Activated T-helper 1 cell treated with anti-CD3 and anti-CD28 coated beads, Interleukin-2, amount 50 U/mL, for 16 hours (primary cell): ENCODE measurements around the gene HSP90AA1.
A peak's percentile ranks its signal among the peaks of the same experiment; 100 is the strongest.
"Not testable (repeated sequence)": the region's sequence is repeated elsewhere in the genome, so short reads cannot be mapped to it uniquely, and the experiment has no call there.

ENCODE experiments used
- DNase-seq, 2 donors: peaks; one replicate each; pipeline ENCODE4 v3.0.0-alpha.2; 2020; ENCODE audit warnings: low read depth in 1 of 2, low spot score in 1 of 2

HSP90AA1 gene

DNA sequence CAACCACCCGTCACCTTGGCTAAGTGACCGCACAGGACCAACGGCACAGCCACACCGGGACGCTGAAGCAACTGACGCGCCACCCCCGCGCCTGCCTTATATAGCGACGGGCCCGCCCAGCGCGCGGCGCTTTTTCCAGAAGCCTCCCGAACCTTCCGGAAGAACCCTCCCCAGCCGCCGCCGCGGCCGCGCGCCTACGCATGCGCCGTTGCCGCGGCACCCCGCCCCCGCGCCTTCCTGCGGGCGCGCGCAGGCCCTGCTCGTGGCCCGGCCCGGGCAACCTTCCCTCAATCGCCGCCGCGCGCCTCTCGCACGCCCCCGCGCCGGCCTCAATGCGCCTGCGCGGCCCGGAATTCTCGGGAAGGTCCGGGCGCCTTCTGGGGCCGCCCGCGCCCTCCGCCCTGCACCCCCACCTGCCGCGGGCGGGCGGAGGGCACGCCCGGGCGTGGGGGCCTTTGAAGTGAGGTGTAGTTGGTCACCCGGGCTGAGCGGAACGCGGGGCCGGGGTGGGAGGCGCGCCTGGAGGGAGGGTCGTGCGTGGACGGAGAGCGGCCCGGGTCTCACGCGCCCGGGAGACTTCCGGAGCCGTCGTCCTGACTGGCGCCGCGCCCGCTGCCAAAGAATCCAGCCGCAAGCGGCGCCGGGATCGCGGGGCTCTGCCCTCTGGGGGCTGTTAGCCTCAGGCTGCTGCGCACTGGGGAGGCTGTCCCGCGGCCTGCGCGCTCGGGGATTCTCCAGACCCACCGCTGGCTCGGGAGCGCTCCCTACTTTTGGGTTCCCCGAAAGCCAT, at the start of gene HSP90AA1:
TSS of gene HSP90AA1 (minus strand) at position 73 of the 790 bp plus-strand sequence. CDS start 666 bp downstream, outside the sequence.
- peak; percentile 92 to 93 for DNase-seq

GRCh38 chr14:102135456-102135855, 48.6 kb upstream of the HSP90AA1 start:
- not testable (repeated sequence) for DNase-seq

GRCh38 chr14:102134719-102135118, 47.9 kb upstream of the HSP90AA1 start:
- not testable (repeated sequence) for DNase-seq

- not testable (repeated sequence) for DNase-seq
Observed at GRCh38 chr14:102134021-102134420, 47.2 kb upstream of the HSP90AA1 start.

DNA sequence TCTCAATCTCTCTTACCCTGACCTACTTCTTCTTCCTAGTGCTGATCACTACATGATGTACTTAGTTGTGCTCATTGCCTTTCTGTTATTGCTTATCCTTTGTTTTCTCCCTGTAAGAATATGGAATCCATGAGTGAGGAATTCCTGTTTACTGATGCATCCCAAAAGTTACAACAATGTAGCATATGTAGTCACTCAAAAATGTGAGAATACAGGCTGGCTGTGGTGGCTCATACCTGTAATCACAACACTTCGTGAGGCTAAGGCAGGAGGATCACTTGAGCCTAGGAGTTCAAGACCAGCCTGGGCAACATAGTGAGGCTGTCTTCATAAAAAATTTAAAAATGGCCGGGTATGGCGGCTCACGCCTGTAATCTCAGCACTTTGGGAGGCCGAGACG, 44.9 kb upstream of the HSP90AA1 start:
- DNase-seq, result no peak

GRCh38 chr14:102126807-102127455, 40.1 kb upstream of the HSP90AA1 start:
- DNase-seq, result no peak

DNA sequence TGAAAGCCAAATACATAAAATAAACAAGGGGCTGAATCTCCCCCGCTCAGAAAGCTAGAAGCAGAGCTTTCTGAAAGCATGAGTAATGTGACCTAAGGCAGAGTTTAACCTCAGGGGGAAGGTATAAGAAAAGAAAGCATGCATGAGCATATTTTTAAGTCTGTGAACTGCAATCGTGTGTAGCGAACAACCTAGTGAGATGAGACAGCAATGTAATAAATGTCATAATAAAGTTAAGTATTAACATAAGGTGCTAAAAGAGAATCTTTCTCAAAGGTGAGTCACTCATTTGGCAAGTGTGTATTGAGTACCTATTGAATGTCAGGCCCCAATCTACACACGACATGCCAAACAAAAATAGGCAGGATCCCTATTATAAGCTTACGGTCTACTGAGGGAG, 38.7 kb upstream of the HSP90AA1 start:
- no peak for DNase-seq

DNA sequence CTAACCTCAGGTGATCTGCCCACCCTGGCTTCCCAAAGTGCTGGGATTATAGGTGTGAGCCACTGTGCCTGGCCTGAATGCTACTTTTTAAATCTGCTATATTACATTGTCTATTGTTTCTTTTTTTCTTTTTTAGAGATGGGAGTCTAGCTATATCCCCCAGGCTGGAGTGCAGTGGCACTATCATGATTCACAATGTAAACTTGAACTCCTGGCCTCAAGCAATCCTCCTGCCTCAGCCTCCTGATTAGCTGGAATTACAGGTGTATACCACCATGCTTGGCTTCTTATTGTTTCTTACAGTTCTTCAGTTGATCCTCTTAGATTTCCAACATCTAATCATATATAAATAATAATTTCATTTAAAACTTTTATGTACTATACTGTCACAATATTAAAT, 37.6 kb upstream of the HSP90AA1 start:
- DNase-seq, result no peak

DNA sequence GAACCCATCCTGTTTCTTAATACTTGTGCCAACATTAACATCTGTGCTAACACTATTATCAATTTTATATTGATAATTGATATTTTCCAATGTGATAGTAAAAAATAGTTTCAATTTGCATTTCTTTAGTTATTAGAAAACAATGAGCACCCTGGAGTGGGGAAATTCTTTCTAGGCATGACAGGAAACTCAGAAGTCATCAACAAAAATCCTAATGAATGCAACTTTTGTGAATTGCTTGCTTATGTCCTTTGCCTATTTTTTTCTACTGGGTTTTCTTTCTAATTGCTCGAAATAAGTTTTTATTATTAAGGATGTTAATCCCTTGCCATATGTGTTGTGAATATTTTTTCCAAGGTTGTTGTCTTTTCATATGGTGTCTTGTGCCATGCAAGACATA, 34.7 kb upstream of the HSP90AA1 start:
- no peak for DNase-seq

GRCh38 chr14:102120888-102121287, 34.0 kb upstream of the HSP90AA1 start:
- DNase-seq, result no peak

GRCh38 chr14:102117852-102118251, 31.0 kb upstream of the HSP90AA1 start:
- DNase-seq, result no peak

GRCh38 chr14:102116361-102117180, 29.7 kb upstream of the HSP90AA1 start:
- no peak for DNase-seq

DNA sequence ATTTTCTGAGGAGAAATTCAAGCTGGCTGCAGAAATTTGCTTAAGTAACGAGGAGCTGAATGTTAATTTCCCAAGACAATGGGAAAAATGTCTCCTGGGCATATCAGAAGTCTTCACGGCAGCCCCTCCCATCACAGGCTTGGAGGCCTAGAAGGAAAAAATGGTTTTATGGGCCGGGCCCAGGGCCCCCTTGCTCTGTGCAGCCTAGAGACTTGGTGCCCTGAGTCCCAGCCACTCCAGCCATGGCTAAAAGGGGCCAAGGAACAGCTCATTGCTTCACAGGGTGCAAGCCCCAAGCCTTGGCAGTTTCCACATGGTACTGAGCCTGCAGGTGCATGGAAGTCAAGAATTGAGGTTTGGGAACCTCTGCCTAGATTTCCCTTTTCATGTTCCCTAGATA, 24.3 kb upstream of the HSP90AA1 start:
- no peak for DNase-seq

DNA sequence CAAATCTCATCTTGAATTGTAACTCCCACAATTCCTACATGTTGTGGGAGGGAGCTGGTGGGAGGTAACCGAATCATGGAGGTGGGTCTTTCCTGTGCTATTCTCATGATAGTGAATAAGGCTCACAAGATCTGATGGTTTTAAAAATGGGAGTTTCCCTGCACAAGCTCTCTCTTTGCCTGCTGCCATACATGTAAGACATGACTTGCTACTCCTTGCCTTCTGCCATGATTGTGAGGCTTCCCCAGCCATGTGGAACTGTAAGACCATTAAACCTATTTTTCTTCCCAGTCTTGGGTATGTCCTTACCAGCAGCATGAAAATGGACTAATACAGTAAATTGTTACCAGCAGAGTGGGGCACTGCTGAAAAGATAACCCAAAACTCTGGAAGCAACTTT, 22.5 kb upstream of the HSP90AA1 start:
- not testable (repeated sequence) for DNase-seq

- DNase-seq, result no peak
Observed at GRCh38 chr14:102105369-102105768, 18.5 kb upstream of the HSP90AA1 start.

DNA sequence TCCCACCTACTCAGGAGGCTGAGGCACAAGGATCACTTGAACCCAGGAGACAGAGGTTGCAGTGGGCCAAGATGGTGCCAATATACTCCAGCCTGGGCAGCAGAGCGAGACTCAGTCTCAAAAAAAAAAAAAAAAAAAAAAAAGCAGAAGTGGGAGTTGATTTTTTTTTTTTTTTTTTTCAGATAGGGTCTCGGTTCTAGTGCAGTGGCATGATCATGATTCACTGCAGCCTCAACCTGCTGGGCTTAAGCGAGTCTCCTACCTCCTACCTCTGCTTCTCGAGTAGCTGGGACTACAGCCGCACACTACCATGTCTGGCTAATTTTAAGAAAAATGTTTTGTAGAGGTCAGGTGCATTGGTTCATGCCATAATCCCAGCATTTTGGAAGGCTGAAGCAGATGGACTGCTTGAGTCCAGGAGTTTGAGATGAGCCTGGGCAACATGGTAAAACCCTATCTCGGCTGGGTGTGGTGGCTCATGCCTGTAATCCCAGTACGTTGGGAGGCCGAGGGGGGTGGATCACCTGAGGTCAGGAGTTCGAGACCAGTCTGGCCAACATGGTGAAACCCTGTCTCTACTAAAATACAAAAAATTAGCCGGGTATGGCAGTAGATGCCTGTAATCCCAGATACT, 16.3 kb upstream of the HSP90AA1 start:
- DNase-seq, result no peak

DNA sequence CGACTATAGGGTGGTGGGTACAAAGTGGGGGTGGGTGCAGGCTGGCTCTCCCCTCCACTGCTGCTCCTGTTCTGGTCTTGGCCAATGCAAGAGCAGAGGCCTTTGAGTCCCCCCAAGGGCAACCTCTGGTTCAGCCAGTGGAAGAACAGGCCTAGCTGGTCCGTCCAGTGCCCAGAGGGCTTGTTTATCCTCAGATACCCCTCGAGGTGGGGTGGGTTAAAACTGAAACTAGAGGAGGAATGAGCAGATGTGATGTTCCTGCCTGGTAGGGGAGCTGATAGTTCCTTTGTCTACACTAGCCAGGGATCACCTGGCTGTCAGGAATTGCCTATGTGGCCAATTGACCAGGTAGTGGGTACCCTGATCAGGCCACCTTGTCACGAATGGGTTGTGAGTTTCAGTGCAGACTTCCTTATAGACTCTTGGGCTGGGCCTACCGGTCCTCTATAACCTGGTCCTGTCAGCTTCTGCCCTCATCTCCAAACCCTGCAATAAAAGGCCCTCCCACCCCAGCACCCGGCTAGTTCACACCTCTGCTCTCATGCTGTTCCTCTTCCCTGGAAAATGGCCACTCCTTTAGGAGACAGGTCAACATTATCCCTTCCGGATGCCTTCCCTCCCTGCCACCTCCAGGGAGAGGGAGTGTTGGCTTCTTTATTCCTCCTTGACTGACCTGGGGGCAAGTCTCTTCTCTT, 10.7 kb upstream of the HSP90AA1 start:
- no peak for DNase-seq

DNA sequence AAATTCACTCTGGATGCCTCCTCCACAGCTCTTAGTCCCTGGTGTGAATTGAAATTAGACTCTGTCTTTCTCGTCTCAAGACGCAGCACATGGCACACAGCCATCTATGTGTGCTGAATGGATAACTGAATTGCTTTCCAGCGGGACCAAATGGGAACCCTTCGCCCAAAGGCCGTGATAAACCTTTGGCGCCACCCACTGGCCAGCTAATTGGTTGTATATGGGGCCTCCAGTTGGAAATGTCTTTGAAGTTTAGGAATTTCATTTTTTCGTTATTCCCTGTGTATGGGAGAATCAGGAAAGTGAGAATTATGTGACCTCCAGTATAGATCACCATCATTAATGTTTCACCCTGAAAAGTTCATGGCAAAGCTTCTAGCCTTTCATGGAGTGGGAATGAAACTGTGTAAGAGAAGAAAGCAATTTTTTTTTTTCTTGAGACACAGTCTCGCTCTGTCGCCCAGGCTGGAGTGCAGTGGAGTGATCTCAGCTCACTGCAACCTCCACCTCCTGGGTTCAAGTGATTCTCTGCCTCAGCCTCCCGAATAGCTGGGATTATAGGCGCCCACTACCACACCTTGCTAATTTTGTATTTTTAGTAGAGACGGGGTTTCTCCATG, 9.8 kb upstream of the HSP90AA1 start:
- DNase-seq, result peak; percentile 44 to 47

DNA sequence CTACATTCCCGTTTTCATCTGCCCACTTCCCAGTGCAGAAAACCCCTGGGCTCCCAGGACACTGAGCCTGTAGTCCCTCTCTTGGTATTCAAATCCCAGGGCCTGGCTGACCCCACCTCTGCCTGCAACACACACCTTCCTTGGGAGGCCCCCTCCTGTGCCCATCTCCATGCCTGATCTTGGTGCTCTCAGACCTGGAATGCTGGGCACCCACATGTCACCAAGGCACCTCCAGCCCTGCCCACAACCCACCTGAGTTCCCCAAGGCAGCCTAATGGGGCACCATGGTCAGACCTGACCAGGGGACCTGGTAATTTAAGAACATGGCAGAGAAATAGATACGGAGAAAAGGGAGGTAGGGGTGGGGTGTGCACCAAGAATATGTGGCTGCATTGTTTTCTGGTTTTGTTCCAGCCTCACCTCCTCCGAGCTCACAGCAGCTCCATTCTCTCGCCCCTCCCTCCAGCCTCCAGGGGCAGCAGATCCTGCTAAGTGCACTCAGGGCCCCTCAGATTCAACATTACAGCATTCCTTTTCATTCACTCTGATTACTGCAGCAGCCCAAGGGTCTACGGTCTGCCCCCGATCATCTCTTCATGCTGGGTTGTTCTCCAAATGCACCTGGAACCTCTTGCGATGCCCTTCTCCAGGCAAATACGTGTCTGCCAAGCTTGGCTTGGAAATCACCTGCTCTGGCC, 9.2 kb upstream of the HSP90AA1 start:
- no peak for DNase-seq
